NT2/D1 (cell line): ENCODE measurements around the gene OPCML.

ENCODE experiments used
- DNase-seq: peaks from one replicate; pipeline ENCODE4 v3.0.0-alpha.2; 2011; ENCODE audit warnings: low read depth, low spot score
- H3K27me3 ChIP-seq: 2 replicates; pipeline ENCODE4 v1.6.0; 2011; ENCODE audit warnings: mild to moderate bottlenecking; ENCODE audit not compliant: insufficient read length, insufficient read depth
- H3K36me3 ChIP-seq: 2 replicates; pipeline ENCODE4 v1.6.1; 2011; ENCODE audit warnings: mild to moderate bottlenecking, low read length, mixed read lengths; ENCODE audit not compliant: insufficient read depth, insufficient read length
- H3K4me1 ChIP-seq: 2 replicates; pipeline ENCODE4 v1.5.1; 2011; ENCODE audit not compliant: insufficient read depth, insufficient read length
- H3K4me3 ChIP-seq: 2 replicates; pipeline ENCODE4 v1.5.1; 2011; ENCODE audit warnings: low read depth; ENCODE audit not compliant: insufficient read length
- H3K9ac ChIP-seq: 2 replicates; pipeline ENCODE4 v1.6.0; 2011; ENCODE audit warnings: low read depth; ENCODE audit not compliant: insufficient read length
- H3K9me3 ChIP-seq: 2 replicates; pipeline ENCODE4 v1.5.1; 2011; ENCODE audit warnings: mild to moderate bottlenecking, low read length; ENCODE audit not compliant: insufficient read depth
- SUZ12 ChIP-seq: IDR thresholded peaks from 2 replicates; pipeline ENCODE4 v1.6.1; 2011; ENCODE audit not compliant: insufficient read length, insufficient read depth; ENCODE audit errors: extremely low read depth
- YY1 ChIP-seq: IDR thresholded peaks from 2 replicates; pipeline ENCODE4 v1.6.1; 2011; ENCODE audit not compliant: insufficient read length, insufficient read depth
- ZNF274 ChIP-seq: IDR thresholded peaks from 2 replicates; pipeline ENCODE4 v1.6.1; 2011; ENCODE audit warnings: mild to moderate bottlenecking, low read depth, low read length

Gene OPCML

DNA sequence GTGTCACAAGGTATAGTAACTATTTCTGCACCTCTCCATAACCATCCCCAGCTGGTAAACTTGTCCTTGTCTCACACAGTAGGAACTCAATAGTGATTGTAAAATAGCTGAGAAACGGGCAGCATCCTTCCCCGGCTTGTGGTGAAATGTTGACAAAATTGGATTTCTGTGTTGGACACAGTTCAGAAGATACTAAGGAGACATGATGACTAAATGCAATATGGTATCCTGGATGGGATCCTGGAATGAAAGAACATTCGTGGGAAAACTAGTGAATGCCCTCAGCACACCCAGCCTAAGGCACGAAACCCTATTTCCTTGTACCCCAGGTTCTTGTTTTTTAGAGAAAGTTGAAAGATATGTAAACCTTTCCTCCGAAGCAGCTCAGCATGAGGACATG is 18.8 kb upstream of the OPCML start:
- no peak for TF ChIP-seq ZNF274
- TF ChIP-seq YY1, result no peak
- TF ChIP-seq SUZ12, result no peak
- DNase-seq, result no peak
- Histone ChIP-seq H3K27me3 (no peaks in the 10 kb centered on the region), H3K36me3 (no peaks in the 10 kb centered on the region), H3K4me1 (no peaks in the 10 kb centered on the region), H3K9ac (no peak overlapping the region), H3K4me3 (no peak overlapping the region), H3K9me3 (no peaks in the 10 kb centered on the region)

DNA sequence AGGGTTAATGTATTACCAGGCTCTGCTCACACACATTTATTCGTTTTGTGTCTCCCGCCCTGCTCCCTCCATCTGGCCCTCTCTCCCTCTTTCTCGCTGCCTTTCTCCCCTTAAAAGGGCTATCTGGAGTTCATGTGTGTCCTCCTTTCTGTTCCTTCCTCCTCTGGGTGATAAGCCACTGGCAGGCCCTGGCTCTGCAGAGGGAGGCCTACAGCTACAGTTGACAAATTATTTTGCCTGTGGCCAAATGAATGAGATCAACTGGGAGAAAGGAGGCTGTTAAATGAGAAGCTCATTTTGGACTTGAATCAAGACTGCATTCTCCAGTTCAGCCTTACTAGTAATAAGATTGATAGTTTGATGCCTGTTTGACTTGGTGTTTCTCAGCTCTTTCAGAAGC is 17.5 kb upstream of the OPCML start:
- TF ChIP-seq ZNF274, result no peak
- TF ChIP-seq YY1, result no peak
- no peak for TF ChIP-seq SUZ12
- H3K4me1 ChIP-seq, result no peaks in the 10 kb centered on the region
- no peaks in the 10 kb centered on the region for H3K27me3 ChIP-seq
- H3K9me3 ChIP-seq, result no peaks in the 10 kb centered on the region
- H3K9ac ChIP-seq, result no peak overlapping the region
- H3K36me3 ChIP-seq, result no peaks in the 10 kb centered on the region
- DNase-seq, result no peak
- H3K4me3 ChIP-seq, result no peak overlapping the region

DNA sequence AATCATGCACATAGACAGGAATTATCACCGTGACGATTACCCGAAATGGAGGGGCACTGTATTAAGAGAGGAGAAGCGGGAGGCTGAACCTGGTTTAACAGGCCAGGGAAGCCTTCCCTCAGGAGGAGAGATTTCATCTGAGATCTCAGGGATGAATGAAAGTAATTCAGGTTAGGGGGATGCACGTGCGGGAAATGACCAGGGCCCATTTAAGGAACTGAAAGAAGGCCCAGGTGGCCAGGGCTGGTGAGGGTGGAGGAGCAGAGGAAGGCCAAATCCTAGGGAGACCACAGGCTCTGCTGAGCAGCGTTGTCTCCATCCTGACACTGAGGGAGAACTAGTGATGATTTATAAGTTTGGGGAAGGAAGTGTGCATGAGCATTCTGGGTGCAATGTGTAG is 16.3 kb upstream of the OPCML start:
- H3K9ac ChIP-seq, result no peak overlapping the region
- no peaks in the 10 kb centered on the region for H3K36me3 ChIP-seq
- H3K4me3 ChIP-seq, result no peak overlapping the region
- no peaks in the 10 kb centered on the region for H3K9me3 ChIP-seq
- no peak for TF ChIP-seq ZNF274
- no peak for TF ChIP-seq SUZ12
- no peak for TF ChIP-seq YY1
- no peaks in the 10 kb centered on the region for H3K27me3 ChIP-seq
- H3K4me1 ChIP-seq, result no peaks in the 10 kb centered on the region
- no peak for DNase-seq

DNA sequence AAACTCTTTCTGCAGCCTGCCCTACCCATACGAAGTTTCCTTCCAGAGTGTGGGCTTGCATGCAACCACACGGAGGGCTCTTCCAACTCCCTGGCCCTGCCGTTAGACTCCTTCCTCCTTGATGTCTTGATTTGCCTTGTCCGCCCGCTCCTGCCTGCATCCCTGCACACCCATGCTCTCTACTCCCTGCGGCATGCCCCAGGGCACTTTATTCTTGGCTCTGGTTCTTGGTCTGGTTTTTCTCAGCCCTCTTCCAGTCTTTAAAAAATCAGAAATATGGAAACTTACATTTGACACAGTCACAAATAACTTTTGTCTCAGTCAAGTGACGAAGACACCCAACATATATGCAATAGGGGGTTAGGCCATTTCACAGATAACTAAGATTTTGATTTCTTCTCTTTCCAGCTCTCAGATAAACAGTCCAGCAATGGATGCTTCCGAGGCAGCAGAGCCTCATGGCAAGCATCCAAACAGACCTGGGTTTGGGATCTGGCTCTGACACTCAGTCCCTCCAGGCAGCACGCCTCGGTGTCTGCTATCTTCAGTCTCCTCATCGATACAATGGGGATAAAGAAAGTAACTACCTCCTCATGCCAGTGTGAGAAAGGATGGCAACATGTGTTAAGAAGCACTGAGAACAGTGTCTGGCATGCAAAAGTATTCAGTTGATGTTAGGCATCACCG is 15.7 kb upstream of the OPCML start:
- no peak overlapping the region for H3K9ac ChIP-seq
- no peaks in the 10 kb centered on the region for H3K36me3 ChIP-seq
- H3K4me3 ChIP-seq, result no peak overlapping the region
- no peaks in the 10 kb centered on the region for H3K4me1 ChIP-seq
- H3K27me3 ChIP-seq, result no peaks in the 10 kb centered on the region
- no peaks in the 10 kb centered on the region for H3K9me3 ChIP-seq
- no peak for TF ChIP-seq ZNF274
- TF ChIP-seq YY1, result no peak
- no peak for TF ChIP-seq SUZ12
- DNase-seq, result no peak

DNA sequence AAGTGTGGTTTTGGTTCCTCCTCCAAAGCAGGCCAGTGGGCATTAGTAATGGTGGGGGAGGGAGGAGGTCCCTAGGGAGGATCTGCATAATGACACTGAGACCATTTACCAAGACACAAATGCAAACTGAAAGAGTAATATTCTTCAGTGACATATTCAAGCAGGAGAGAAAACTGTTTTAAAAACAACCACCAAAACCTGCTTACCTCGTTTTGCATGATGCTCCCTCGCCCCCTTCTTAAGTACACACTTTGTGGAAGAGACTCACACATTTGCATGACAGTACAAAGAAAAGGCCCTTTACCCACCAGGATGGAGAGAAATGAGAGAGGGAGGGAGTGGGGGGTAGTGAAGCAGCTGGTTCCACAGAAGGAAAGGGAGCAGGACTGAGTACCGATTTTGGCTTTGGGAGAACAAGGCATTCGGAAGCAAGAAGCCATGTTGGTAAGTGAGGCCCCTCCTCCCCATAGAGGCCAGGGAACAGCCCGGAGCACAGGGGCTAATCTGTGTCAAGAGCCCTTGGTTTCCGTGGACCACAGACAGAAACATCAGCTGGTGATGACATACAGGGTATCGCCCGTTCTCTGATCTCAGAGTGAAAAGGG is 13.0 kb upstream of the OPCML start:
- no peak overlapping the region for H3K9ac ChIP-seq
- DNase-seq, result no peak
- no peak for TF ChIP-seq ZNF274
- TF ChIP-seq SUZ12, result no peak
- no peak for TF ChIP-seq YY1

DNA sequence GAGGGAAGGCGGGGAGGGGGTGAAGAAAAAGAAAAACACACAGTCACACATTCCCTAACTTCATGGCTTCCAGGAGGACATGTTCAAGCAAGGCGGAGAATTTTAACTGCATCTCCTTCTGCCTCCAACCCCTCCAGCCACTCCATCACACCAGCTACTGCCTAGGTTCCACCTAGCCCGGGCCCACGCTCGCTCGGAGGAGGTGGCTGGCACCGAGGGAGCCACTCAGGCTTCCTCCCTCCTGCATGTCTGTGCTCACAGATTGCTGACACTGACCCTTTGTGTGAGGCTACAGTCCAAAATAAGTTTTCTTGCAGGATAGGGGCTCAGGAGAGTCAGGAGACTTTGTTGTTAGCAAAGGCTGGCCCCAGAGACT is 9.4 kb upstream of the OPCML start:
- TF ChIP-seq SUZ12 (no peak), ZNF274 (no peak), YY1 (no peak)

More for the DNA sequence above, 13.0 kb upstream of the OPCML start:
- H3K27me3 ChIP-seq, result no peaks in the 10 kb centered on the region
- H3K4me3 ChIP-seq, result no peak overlapping the region
- no peaks in the 10 kb centered on the region for H3K36me3 ChIP-seq
- H3K4me1 ChIP-seq, result peaks cover 2% of the 10 kb centered on the region
- H3K9me3 ChIP-seq, result no peaks in the 10 kb centered on the region

DNA sequence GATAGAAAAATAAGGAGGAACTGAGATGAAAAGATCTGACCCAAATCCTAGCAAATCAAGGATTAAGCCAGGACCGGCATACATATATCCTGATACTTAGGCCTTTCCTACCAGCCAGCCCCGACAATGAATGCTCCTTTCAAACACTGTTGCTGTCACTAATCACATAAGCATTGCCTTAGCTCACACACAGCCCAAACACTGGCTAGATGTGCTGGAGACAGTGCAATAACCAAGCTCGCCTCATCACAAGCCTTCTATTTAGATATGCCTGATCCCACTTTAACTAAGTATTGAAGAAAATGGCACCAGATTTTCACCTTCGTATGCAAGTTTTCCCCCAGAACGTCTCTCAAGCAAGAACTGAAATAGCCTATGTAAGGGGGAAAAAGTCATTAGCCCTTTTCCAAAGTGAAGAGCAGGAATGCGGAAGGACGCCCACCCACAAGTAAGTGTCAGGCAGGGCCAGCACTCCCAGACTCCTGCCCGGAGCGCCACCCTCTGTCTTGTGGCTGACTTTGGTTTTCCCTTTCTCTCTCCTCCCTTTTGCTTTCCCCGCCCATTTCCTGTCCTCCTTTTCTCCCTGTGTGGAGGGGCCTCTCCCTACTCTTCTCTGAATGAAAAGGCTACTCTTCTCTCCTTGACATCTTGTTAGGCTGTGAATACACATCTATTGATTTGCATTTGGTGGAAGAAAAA is 8.9 kb upstream of the OPCML start:
- Histone ChIP-seq H3K4me3 (no peak overlapping the region), H3K9ac (no peak overlapping the region), H3K36me3 (no peaks in the 10 kb centered on the region), H3K4me1 (peaks cover 2% of the 10 kb centered on the region), H3K9me3 (no peaks in the 10 kb centered on the region), H3K27me3 (no peaks in the 10 kb centered on the region)
- peak; percentile 84 for DNase-seq
- TF ChIP-seq YY1 (no peak), SUZ12 (no peak), ZNF274 (no peak)

More for the DNA sequence above, 9.4 kb upstream of the OPCML start:
- H3K9me3 ChIP-seq, result no peaks in the 10 kb centered on the region
- no peak overlapping the region for H3K9ac ChIP-seq
- no peaks in the 10 kb centered on the region for H3K36me3 ChIP-seq
- H3K4me1 ChIP-seq, result peaks cover 2% of the 10 kb centered on the region
- no peaks in the 10 kb centered on the region for H3K27me3 ChIP-seq
- no peak overlapping the region for H3K4me3 ChIP-seq
- no peak for DNase-seq
